ENCODE data around the gene EXOC3L4. TPM values are rescaled to one million over a fixed set of nuclear protein-coding genes. Genes with fewer than 3 reads are reported as not detected.
A peak's percentile ranks its signal among the peaks of the same experiment; 100 is the strongest.

EXOC3L4 gene
- total and polyA plus RNA-seq, 9 of the 15 experiments (the other 6 are each of a cell fraction or from before 2014, with no cell fraction given) = 0.10 to 6.7 (median 0.98) TPM; not detected in 1

- peak in 1 of 2 experiments; percentile 15; a peak in 1 of 4 replicates for TF ChIP-seq MAZ (CRISPR knock-in tag; conservative IDR thresholded peaks at IDR 0.05 in 1 of 2, IDR thresholded peaks at IDR 0.05 in 1 of 2)
These were observed 15.3 kb downstream of the EXOC3L4 start (continued) for GRCh38 chr14:103109535-103110441.

GRCh38 chr14:103110681-103111231 is 16.2 kb downstream of the EXOC3L4 start:
- in situ Hi-C loops (cut with MboI) (no loop called here), intact Hi-C loops (cut with micrococcal nuclease) (no loop called here)
- H3K4me3 ChIP-seq = no peak overlapping the region
- ChIA-PET POLR2A (interaction anchor here (0.5 to 1.3 kb wide), 5 partner anchors 8 to 279 kb away, joined by 3 to 4 read pairs (median 3); no protein-coding TSS in a partner anchor), CTCF (ENCODE audit: low intra/inter-chr PET ratio) (no interaction called here)
- peaks cover 46 to 86% of the 10 kb centered on the region in 2 experiments for H3K4me1 ChIP-seq (replicated peaks in 1 of 2; ENCODE audit: control insufficient read depth in 2 of 2, insufficient read depth in 2 of 2, low read length in 2 of 2)
- 66% methylated on average over 14 of the region's 14 CpGs for WGBS (ENCODE audit: insufficient coverage, low coverage, missing lambda C conversion rate)
- FAIRE-seq (no peak), ATAC-seq (no peak), DNase-seq (ENCODE audit: extremely low read depth in 1 of 4, low spot score in 3 of 4) (no peak)
- TF ChIP-seq MCM7 (IDR thresholded peaks at IDR 0.05) (no peak), MED1 (CRISPR knock-in tag; IDR thresholded peaks at IDR 0.05; ENCODE audit: borderline replicate concordance) (no peak)
- no TSS peak for BruUV-seq (replicated peaks)
- H3K36me3 ChIP-seq (ENCODE audit: control insufficient read depth, insufficient read depth, low read length) = no peaks in the 10 kb centered on the region
- H3K9ac ChIP-seq (ENCODE audit: insufficient read depth in 1 of 2, low read depth in 2 of 2, low read length in 2 of 2) = peak overlapping the region in 1 of 2 experiments; percentile 87; a peak in 2 of 4 replicates
- no peaks in the 10 kb centered on the region; the same call in 1 of the 3 replicates for H3K79me2 ChIP-seq (ENCODE audit: control insufficient read depth, insufficient read depth, low read length)
- H4K20me1 ChIP-seq (replicated peaks; ENCODE audit: control insufficient read depth, insufficient read depth, low read length) = no peaks in the 10 kb centered on the region
- no peaks in the 10 kb centered on the region for H3K27me3 ChIP-seq (ENCODE audit: control insufficient read depth in 2 of 2, insufficient read depth in 2 of 2, low read length in 2 of 2)
- H3K27ac ChIP-seq (ENCODE audit: extremely low read depth, low read depth, low read length) = peak overlapping the region; percentile 65; the same call in 1 of the 3 replicates
- no peak overlapping the region for H2AFZ ChIP-seq (ENCODE audit: low read depth, low read length)
- 0 out of 2 replicates have a peak overlapping the region, but pooled peaks have one; percentile 1 for H3K4me2 ChIP-seq (ENCODE audit: insufficient read depth, low read length)
- no peaks in the 10 kb centered on the region for H3K9me1 ChIP-seq (ENCODE audit: control insufficient read depth, insufficient read depth, low read length)
- no peaks in the 10 kb centered on the region for H3K9me3 ChIP-seq (replicated peaks; ENCODE audit: control insufficient read depth, insufficient read depth, low read depth, low read length)
